ENCODE results near the gene BEX2.

DNA sequence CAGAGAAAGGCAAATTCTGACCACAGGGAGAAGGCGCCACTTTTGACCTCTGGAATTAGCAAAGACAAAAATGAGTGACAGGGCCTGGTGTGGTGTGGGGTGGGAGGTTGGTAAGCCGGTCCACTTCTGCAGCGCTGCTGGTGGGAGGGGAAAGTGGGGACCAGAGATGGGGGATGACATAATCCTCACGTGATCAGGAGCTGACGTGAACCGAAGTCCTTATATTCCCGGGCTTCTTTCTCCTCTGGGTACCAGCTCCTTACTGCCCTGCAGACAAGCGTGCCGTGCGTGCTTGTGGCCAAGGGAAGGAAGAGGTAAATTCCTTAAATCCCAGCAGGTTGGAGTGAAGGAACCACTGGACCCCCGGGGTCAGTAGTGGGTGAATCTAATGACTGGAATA is 19.2 kb upstream of the BEX2 start, which contains the start of gene TCEAL7:
- no peak for TF ChIP-seq TAF1 (IDR thresholded peaks at IDR 0.05; ENCODE audit: low read depth, low read length)
- TF ChIP-seq POLR2AphosphoS5 (IDR thresholded peaks at IDR 0.05; ENCODE audit: low read depth, low read length): no peak

Data from GM12891 (cell line).